ENCODE results near the gene RAPGEF6. TPM values are rescaled to one million over a fixed set of nuclear protein-coding genes. Genes with fewer than 3 reads are reported as not detected.

RAPGEF6 gene
- total RNA-seq, 1 donor from 2014 or later, result 18.9 TPM

DNA sequence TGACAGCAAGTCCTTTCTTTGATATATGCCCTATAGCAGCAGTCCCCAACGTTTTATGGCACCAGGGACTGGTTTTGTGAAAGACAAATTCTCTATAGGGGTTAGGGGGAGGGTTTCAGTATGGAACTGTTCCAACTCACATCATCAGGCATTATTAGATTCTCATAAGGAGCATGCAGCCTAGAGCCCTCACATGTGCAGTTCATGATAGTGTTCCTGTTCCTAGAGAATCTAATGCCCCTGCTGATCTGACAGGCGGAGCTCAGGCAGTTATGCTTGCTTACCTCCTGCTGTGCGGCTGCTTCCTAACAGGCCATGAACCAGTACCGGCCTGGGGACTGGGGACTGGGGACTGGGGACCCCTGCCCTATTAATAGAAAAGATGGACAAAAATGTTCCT lies 2.7 kb upstream of the RAPGEF6 start:
- H3K4me1 Mint-ChIP-seq (ENCODE audit: unreplicated experiment), result peaks cover 25% of the 10 kb centered on the region
- no peaks in the 10 kb centered on the region for H3K27me3 Mint-ChIP-seq (ENCODE audit: unreplicated experiment)
- no peak for DNase-seq (ENCODE audit: extremely low spot score, unreplicated experiment)
- TF ChIP-seq, protein P1, sequence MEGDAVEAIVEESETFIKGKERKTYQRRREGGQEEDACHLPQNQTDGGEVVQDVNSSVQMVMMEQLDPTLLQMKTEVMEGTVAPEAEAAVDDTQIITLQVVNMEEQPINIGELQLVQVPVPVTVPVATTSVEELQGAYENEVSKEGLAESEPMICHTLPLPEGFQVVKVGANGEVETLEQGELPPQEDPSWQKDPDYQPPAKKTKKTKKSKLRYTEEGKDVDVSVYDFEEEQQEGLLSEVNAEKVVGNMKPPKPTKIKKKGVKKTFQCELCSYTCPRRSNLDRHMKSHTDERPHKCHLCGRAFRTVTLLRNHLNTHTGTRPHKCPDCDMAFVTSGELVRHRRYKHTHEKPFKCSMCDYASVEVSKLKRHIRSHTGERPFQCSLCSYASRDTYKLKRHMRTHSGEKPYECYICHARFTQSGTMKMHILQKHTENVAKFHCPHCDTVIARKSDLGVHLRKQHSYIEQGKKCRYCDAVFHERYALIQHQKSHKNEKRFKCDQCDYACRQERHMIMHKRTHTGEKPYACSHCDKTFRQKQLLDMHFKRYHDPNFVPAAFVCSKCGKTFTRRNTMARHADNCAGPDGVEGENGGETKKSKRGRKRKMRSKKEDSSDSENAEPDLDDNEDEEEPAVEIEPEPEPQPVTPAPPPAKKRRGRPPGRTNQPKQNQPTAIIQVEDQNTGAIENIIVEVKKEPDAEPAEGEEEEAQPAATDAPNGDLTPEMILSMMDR (IDR thresholded peaks at IDR 0.05), result no peak
- no peaks in the 10 kb centered on the region for H3K9me3 Mint-ChIP-seq (ENCODE audit: unreplicated experiment)
- H3K36me3 Mint-ChIP-seq (ENCODE audit: unreplicated experiment), result peaks cover 3% of the 10 kb centered on the region
- H3K4me3 Mint-ChIP-seq (ENCODE audit: unreplicated experiment), result no peak overlapping the region
- H3K27ac Mint-ChIP-seq (ENCODE audit: unreplicated experiment), result no peak overlapping the region

DNA sequence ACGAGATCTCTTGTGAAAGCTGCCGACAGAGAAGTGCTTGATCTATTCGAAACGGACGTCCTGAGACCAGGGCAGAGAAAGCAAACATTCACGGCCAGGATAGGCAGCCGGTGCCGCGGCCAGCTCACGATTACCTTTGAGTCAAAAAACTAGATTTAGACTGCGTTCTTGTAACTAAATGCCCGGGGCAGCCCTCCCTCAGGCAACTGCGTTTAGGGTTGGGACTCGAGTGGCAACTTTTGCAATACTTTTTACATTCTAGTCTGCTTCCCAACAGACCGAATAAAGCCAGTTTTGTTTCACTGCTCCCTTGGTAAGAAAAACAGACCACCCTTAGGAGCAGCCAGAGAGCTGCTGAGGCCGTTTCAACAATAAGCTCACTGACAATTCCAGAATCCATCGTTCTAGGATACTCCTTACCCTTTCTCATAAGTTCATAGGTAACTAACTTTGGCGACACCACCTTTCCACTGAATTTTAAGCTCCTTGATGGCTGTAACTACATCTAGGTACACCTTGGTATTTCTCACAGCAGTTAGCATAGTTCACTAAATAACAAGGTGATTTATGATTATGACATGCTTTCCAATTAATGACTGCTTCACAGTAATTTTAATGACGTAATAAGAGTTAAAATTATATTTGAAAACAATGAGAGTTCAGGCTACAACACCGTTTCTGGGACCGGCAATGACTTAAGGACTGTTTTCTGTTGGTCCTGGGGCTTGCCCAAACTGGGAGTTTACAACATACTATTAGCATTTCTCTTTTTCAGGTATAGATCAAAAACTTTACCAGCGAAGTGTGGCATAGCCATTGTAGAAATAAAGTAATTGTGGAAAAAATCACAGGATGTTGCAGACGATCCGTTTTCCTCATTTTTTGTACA lies 899 bp upstream of the RAPGEF6 start:
- H3K36me3 Mint-ChIP-seq (ENCODE audit: unreplicated experiment), result no peaks in the 10 kb centered on the region
- H3K9me3 Mint-ChIP-seq (ENCODE audit: unreplicated experiment), result no peaks in the 10 kb centered on the region
- TF ChIP-seq, protein P1 (IDR thresholded peaks at IDR 0.05), result no peak
- no peaks in the 10 kb centered on the region for H3K27me3 Mint-ChIP-seq (ENCODE audit: unreplicated experiment)
- DNase-seq (ENCODE audit: extremely low spot score, unreplicated experiment), result peak; percentile 86
- peaks cover 25% of the 10 kb centered on the region for H3K4me1 Mint-ChIP-seq (ENCODE audit: unreplicated experiment)
- peak overlapping the region; percentile 98 for H3K27ac Mint-ChIP-seq (ENCODE audit: unreplicated experiment)
- peak overlapping the region; percentile 89 for H3K4me3 Mint-ChIP-seq (ENCODE audit: unreplicated experiment)

DNA sequence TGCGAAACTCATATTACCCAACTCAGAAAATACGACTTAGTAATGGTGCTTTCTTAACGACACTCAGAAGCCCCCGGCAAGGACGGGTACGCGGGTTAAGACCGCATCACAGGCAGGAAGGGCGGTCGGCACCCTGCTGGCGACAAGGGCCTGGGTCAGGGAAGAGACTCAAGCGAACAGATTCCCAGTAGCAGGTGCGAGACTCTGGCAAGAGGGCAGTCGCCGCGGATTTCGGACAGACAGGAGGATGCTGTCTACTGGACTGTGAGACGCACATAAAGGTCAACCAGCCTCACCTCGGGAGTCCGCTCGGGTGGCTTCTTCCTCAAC lies 398 bp downstream of the RAPGEF6 start:
- TF ChIP-seq, protein P1 (IDR thresholded peaks at IDR 0.05), result no peak

DNA sequence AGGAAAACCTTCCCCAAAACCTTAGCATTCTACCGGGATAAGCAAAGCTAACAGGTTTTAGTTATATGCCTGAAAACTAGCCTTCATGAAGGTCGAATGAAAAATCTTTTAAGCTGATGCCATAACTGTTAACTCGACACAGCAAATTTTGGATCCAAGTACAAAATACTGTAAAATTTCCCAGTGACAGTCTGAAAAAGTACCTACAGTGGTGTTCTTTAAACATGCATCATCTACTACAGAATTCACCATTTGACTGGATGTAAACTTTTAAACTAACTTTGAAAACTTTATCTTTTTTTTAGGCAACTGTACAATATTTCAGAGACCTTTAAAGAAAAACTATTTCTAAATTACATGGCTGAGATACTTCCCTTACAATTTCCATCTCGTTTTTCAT lies 791 bp downstream of the RAPGEF6 start:
- peak overlapping the region; percentile 89 for H3K4me3 Mint-ChIP-seq (ENCODE audit: unreplicated experiment)
- peak overlapping the region; percentile 98 for H3K27ac Mint-ChIP-seq (ENCODE audit: unreplicated experiment)
- DNase-seq (ENCODE audit: extremely low spot score, unreplicated experiment), result no peak
- H3K27me3 Mint-ChIP-seq (ENCODE audit: unreplicated experiment), result no peaks in the 10 kb centered on the region
- H3K9me3 Mint-ChIP-seq (ENCODE audit: unreplicated experiment), result no peaks in the 10 kb centered on the region
- TF ChIP-seq, protein P1 (IDR thresholded peaks at IDR 0.05), result no peak
- no peaks in the 10 kb centered on the region for H3K36me3 Mint-ChIP-seq (ENCODE audit: unreplicated experiment)
- H3K4me1 Mint-ChIP-seq (ENCODE audit: unreplicated experiment), result peaks cover 25% of the 10 kb centered on the region

More for the DNA sequence above, 398 bp downstream of the RAPGEF6 start:
- peak; percentile 86 for DNase-seq (ENCODE audit: extremely low spot score, unreplicated experiment)
- H3K36me3 Mint-ChIP-seq (ENCODE audit: unreplicated experiment), result no peaks in the 10 kb centered on the region
- H3K9me3 Mint-ChIP-seq (ENCODE audit: unreplicated experiment), result no peaks in the 10 kb centered on the region
- peaks cover 25% of the 10 kb centered on the region for H3K4me1 Mint-ChIP-seq (ENCODE audit: unreplicated experiment)
- H3K27me3 Mint-ChIP-seq (ENCODE audit: unreplicated experiment), result no peaks in the 10 kb centered on the region
- H3K4me3 Mint-ChIP-seq (ENCODE audit: unreplicated experiment), result peak overlapping the region; percentile 89
- H3K27ac Mint-ChIP-seq (ENCODE audit: unreplicated experiment), result peak overlapping the region; percentile 98

DNA sequence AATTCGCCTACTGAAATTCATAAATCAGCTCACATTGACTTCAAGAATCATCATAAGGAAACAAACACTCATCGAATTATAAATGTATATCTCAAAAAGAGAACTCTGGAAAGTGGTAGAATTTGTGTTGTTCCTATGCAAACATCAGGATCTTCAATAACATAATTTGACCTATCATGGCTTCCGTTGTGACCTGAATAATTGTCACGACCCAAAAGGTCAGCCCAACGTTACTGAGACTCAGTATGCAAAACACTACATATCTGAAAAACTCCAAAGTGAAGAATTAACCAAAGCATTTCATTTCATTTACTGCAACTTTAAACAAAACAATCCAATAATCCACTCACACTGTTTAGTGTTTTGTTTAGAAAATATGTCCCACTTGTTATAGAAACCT lies 1.2 kb downstream of the RAPGEF6 start:
- H3K9me3 Mint-ChIP-seq (ENCODE audit: unreplicated experiment), result no peaks in the 10 kb centered on the region
- DNase-seq (ENCODE audit: extremely low spot score, unreplicated experiment), result no peak
- H3K27me3 Mint-ChIP-seq (ENCODE audit: unreplicated experiment), result no peaks in the 10 kb centered on the region
- TF ChIP-seq, protein P1 (IDR thresholded peaks at IDR 0.05), result no peak
- H3K36me3 Mint-ChIP-seq (ENCODE audit: unreplicated experiment), result no peaks in the 10 kb centered on the region
- H3K4me3 Mint-ChIP-seq (ENCODE audit: unreplicated experiment), result peak overlapping the region; percentile 89
- peak overlapping the region; percentile 98 for H3K27ac Mint-ChIP-seq (ENCODE audit: unreplicated experiment)
- H3K4me1 Mint-ChIP-seq (ENCODE audit: unreplicated experiment), result peaks cover 25% of the 10 kb centered on the region

All from osteocyte (in vitro differentiated cells).